GM12872 (cell line): ENCODE measurements around the gene CENPO.

Experiments used
- CTCF ChIP-seq: IDR thresholded peaks from 3 replicates; pipeline ENCODE4 v1.5.1; 2011; ENCODE audit warnings: low read depth, mild to moderate bottlenecking, low read length, moderate library complexity; ENCODE audit not compliant: insufficient read depth

The CENPO gene

GRCh38 chr2:24844023-24844685 is 50.9 kb downstream of the CENPO start:
- TF ChIP-seq CTCF, result no peak

GRCh38 chr2:24845691-24846090 is 52.5 kb downstream of the CENPO start:
- TF ChIP-seq CTCF, result no peak

- TF ChIP-seq CTCF, result no peak
These were observed 57.7 kb downstream of the CENPO start for GRCh38 chr2:24850944-24851343.

GRCh38 chr2:24852026-24852425 is 58.8 kb downstream of the CENPO start:
- no peak for TF ChIP-seq CTCF

GRCh38 chr2:24852431-24853020 is 59.3 kb downstream of the CENPO start:
- no peak for TF ChIP-seq CTCF

GRCh38 chr2:24853046-24853445 is 59.8 kb downstream of the CENPO start:
- TF ChIP-seq CTCF, result no peak

GRCh38 chr2:24853996-24854395 is 60.8 kb downstream of the CENPO start:
- no peak for TF ChIP-seq CTCF
